Endothelial cell of umbilical vein (primary cell): ENCODE data around the gene FHOD3.

Source experiments
- FOS ChIP-seq: IDR thresholded peaks from 2 replicates; pipeline ENCODE4 v1.6.1; 2011; ENCODE audit warnings: mild to moderate bottlenecking, low read length, moderate library complexity, borderline replicate concordance; ENCODE audit not compliant: insufficient read depth
- POLR2A ChIP-seq: IDR thresholded peaks from 2 replicates; pipeline ENCODE4 v1.6.1; 2012; ENCODE audit warnings: low read depth, mild to moderate bottlenecking, control low read depth, low read length
- POLR2AphosphoS5 ChIP-seq: IDR thresholded peaks from 2 replicates; pipeline ENCODE4 v1.6.1; 2012; ENCODE audit warnings: low read depth, mild to moderate bottlenecking, control low read depth, low read length, moderate library complexity; ENCODE audit not compliant: insufficient read depth
- TF ChIP-seq, protein P1 (sequence below), 2 donors: IDR thresholded peaks; 1 replicate in 1 of 2; 2 replicates in 1 of 2; pipeline ENCODE4 v1.5.1; 2011; ENCODE audit warnings: low read length in 2 of 2, mild to moderate bottlenecking in 2 of 2, moderate library complexity in 2 of 2, control low read depth in 1 of 2, inconsistent platforms in 1 of 2, low read depth in 1 of 2; ENCODE audit not compliant: insufficient read depth in 1 of 2; ENCODE audit errors: extremely low read depth in 1 of 2
- TF ChIP-seq, protein P2 (sequence below): IDR thresholded peaks from 2 replicates; pipeline ENCODE4 v1.6.1; 2011; ENCODE audit not compliant: insufficient read depth, insufficient read length

GRCh38 chr18:36275561-36275960, 22.0 kb upstream of the FHOD3 start:
- TF ChIP-seq, protein P1, sequence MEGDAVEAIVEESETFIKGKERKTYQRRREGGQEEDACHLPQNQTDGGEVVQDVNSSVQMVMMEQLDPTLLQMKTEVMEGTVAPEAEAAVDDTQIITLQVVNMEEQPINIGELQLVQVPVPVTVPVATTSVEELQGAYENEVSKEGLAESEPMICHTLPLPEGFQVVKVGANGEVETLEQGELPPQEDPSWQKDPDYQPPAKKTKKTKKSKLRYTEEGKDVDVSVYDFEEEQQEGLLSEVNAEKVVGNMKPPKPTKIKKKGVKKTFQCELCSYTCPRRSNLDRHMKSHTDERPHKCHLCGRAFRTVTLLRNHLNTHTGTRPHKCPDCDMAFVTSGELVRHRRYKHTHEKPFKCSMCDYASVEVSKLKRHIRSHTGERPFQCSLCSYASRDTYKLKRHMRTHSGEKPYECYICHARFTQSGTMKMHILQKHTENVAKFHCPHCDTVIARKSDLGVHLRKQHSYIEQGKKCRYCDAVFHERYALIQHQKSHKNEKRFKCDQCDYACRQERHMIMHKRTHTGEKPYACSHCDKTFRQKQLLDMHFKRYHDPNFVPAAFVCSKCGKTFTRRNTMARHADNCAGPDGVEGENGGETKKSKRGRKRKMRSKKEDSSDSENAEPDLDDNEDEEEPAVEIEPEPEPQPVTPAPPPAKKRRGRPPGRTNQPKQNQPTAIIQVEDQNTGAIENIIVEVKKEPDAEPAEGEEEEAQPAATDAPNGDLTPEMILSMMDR (IDR thresholded peaks at IDR 0.05; ENCODE audit: extremely low read depth in 1 of 2, insufficient read depth in 1 of 2, low read depth in 1 of 2, low read length in 2 of 2) = no peak
- TF ChIP-seq POLR2A (no peak), FOS (no peak), POLR2AphosphoS5 (no peak)
- TF ChIP-seq, protein P2, sequence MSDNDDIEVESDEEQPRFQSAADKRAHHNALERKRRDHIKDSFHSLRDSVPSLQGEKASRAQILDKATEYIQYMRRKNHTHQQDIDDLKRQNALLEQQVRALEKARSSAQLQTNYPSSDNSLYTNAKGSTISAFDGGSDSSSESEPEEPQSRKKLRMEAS = no peak
